ENCODE data around the gene TMEM184A.

Gene TMEM184A

GRCh38 chr7:1498370-1499305 lies 57.4 kb downstream of the TMEM184A start:
- DNase-seq = no peak

- DNase-seq = no peak
Measured at GRCh38 chr7:1497293-1497927, 58.6 kb downstream of the TMEM184A start.

GRCh38 chr7:1496531-1497292 lies 59.3 kb downstream of the TMEM184A start:
- no peak for DNase-seq

GRCh38 chr7:1495564-1496242 lies 60.3 kb downstream of the TMEM184A start:
- DNase-seq = no peak

GRCh38 chr7:1494866-1495563 lies 61.0 kb downstream of the TMEM184A start:
- no peak for DNase-seq

- DNase-seq = no peak
Measured at GRCh38 chr7:1494447-1494846, 61.6 kb downstream of the TMEM184A start.

GRCh38 chr7:1493571-1493970 lies 62.4 kb downstream of the TMEM184A start:
- DNase-seq = no peak

GRCh38 chr7:1493129-1493528 lies 62.9 kb downstream of the TMEM184A start:
- DNase-seq = no peak

GRCh38 chr7:1492640-1493039 lies 63.4 kb downstream of the TMEM184A start:
- DNase-seq = no peak

All from NCI-H1092 (cell line).